KG1 (cell line): ENCODE results near the gene HHAT.
A peak's percentile ranks its signal among the peaks of the same experiment; 100 is the strongest.

Experiments used
- DNase-seq: peaks from one replicate; lab custom pipeline; 2025; lab: John Stamatoyannopoulos, UW

The HHAT gene

GRCh38 chr1:210441028-210441427 lies 112.3 kb downstream of the HHAT start:
- no peak for DNase-seq

- no peak for DNase-seq
Observed at GRCh38 chr1:210445485-210445884, 116.8 kb downstream of the HHAT start.

- DNase-seq: no peak
Observed at GRCh38 chr1:210445931-210446330, 117.2 kb downstream of the HHAT start.

GRCh38 chr1:210446479-210446878 lies 117.8 kb downstream of the HHAT start:
- peak; percentile 5 for DNase-seq

- DNase-seq: no peak
Observed at GRCh38 chr1:210447456-210448057, 118.9 kb downstream of the HHAT start.

GRCh38 chr1:210448297-210448892 lies 119.7 kb downstream of the HHAT start:
- peak; percentile 26 for DNase-seq

GRCh38 chr1:210455840-210456603 lies 127.3 kb downstream of the HHAT start:
- DNase-seq: no peak

GRCh38 chr1:210456731-210457255 lies 128.1 kb downstream of the HHAT start:
- DNase-seq: no peak

- no peak for DNase-seq
Observed at GRCh38 chr1:210457568-210457967, 128.9 kb downstream of the HHAT start.

- no peak for DNase-seq
Observed at GRCh38 chr1:210464519-210465039, 135.9 kb downstream of the HHAT start.

GRCh38 chr1:210465150-210465549 lies 136.4 kb downstream of the HHAT start:
- DNase-seq: no peak

- DNase-seq: no peak
Observed at GRCh38 chr1:210467440-210468043, 138.8 kb downstream of the HHAT start.

GRCh38 chr1:210469441-210469840 lies 140.7 kb downstream of the HHAT start:
- no peak for DNase-seq

GRCh38 chr1:210475321-210475720 lies 146.6 kb downstream of the HHAT start:
- DNase-seq: no peak

GRCh38 chr1:210475806-210476205 lies 147.1 kb downstream of the HHAT start:
- DNase-seq: no peak

GRCh38 chr1:210476730-210477129 lies 148.0 kb downstream of the HHAT start:
- no peak for DNase-seq

- no peak for DNase-seq
Observed at GRCh38 chr1:210477328-210477924, 148.7 kb downstream of the HHAT start.

- DNase-seq: no peak
Observed at GRCh38 chr1:210478820-210479219, 150.1 kb downstream of the HHAT start.

- no peak for DNase-seq
Observed at GRCh38 chr1:210482491-210482890, 153.8 kb downstream of the HHAT start.

GRCh38 chr1:210482945-210483617 lies 154.4 kb downstream of the HHAT start:
- no peak for DNase-seq

- DNase-seq: no peak
Observed at GRCh38 chr1:210483821-210484220, 155.1 kb downstream of the HHAT start.
